H9 (cell line): ENCODE results near the gene ITPKB. TPM values are rescaled to one million over a fixed set of nuclear protein-coding genes. Genes with fewer than 3 reads are reported as not detected.

ENCODE experiments used
- DNase-seq: peaks from one replicate; pipeline ENCODE4 v3.0.0-alpha.2; 2017
- H2AFZ ChIP-seq: one replicate; pipeline ENCODE4 v1.6.1; 2013; ENCODE audit warnings: mild to moderate bottlenecking, low read length, control low read depth, moderate library complexity
- H2AK5ac ChIP-seq: 2 replicates; pipeline ENCODE4 v1.6.1; 2013; ENCODE audit warnings: low read length, control low read depth, mixed read lengths; ENCODE audit not compliant: insufficient read length
- H2BK120ac ChIP-seq: one replicate; pipeline ENCODE4 v1.6.1; 2013; ENCODE audit warnings: low read depth, mild to moderate bottlenecking, low read length, control low read depth, inconsistent platforms; ENCODE audit not compliant: poor library complexity, severe bottlenecking
- H2BK12ac ChIP-seq: 2 replicates; pipeline ENCODE4 v1.6.1; 2013; ENCODE audit warnings: low read length, control low read depth, mixed read lengths, low read depth; ENCODE audit not compliant: insufficient read length
- H2BK15ac ChIP-seq: 2 replicates; pipeline ENCODE4 v1.6.1; 2013; ENCODE audit warnings: low read depth, low read length, control low read depth
- H2BK20ac ChIP-seq: one replicate; pipeline ENCODE4 v1.6.1; 2013; ENCODE audit warnings: low read depth, mild to moderate bottlenecking, low read length, control low read depth, inconsistent platforms; ENCODE audit not compliant: poor library complexity, severe bottlenecking
- H2BK5ac ChIP-seq: 2 replicates; pipeline ENCODE4 v1.6.1; 2013; ENCODE audit warnings: low read length, control low read depth, mixed read lengths; ENCODE audit not compliant: insufficient read length
- H3K14ac ChIP-seq: 2 replicates; pipeline ENCODE4 v1.6.1; 2013; ENCODE audit warnings: low read length, control low read depth; ENCODE audit not compliant: insufficient read depth
- H3K18ac ChIP-seq: 2 replicates; pipeline ENCODE4 v1.6.1; 2013; ENCODE audit warnings: low read depth, mild to moderate bottlenecking, mixed read lengths, low read length, control low read depth; ENCODE audit not compliant: insufficient read length
- H3K23ac ChIP-seq: 2 replicates; pipeline ENCODE4 v1.6.1; 2013; ENCODE audit warnings: low read length, control low read depth, mixed read lengths, low read depth; ENCODE audit not compliant: insufficient read length
- H3K23me2 ChIP-seq: 2 replicates; pipeline ENCODE4 v1.6.1; 2013; ENCODE audit warnings: low read depth, mild to moderate bottlenecking, mixed read lengths, low read length, control low read depth; ENCODE audit not compliant: insufficient read length, poor library complexity, severe bottlenecking
- H3K27ac ChIP-seq: 2 replicates; pipeline ENCODE4 v1.5.1; 2013; ENCODE audit warnings: low read length, control low read depth, mixed read lengths, low read depth; ENCODE audit not compliant: insufficient read length
- H3K27me3 ChIP-seq: 2 replicates; pipeline ENCODE4 v1.6.1; 2013; ENCODE audit warnings: low read length, control low read depth, inconsistent platforms; ENCODE audit not compliant: insufficient read depth
- H3K4ac ChIP-seq: 2 replicates; pipeline ENCODE4 v1.6.1; 2013; ENCODE audit warnings: low read depth, mild to moderate bottlenecking, control low read depth, inconsistent platforms, low read length, moderate library complexity
- H3K4me1 ChIP-seq: 2 replicates; pipeline ENCODE4 v1.6.1; 2013; ENCODE audit warnings: low read length, control low read depth, inconsistent platforms; ENCODE audit not compliant: insufficient read depth
- H3K4me2 ChIP-seq: 2 replicates; pipeline ENCODE4 v1.6.1; 2013; ENCODE audit warnings: low read length, control low read depth, mixed read lengths; ENCODE audit not compliant: insufficient read length, insufficient read depth
- H3K56ac ChIP-seq: 2 replicates; pipeline ENCODE4 v1.6.1; 2013; ENCODE audit warnings: low read depth, mild to moderate bottlenecking, mixed read lengths, low read length, control low read depth; ENCODE audit not compliant: insufficient read length
- H3K79me1 ChIP-seq: 2 replicates; pipeline ENCODE4 v1.6.1; 2013; ENCODE audit warnings: low read depth, mild to moderate bottlenecking, moderate library complexity, low read length, control low read depth, inconsistent platforms; ENCODE audit not compliant: insufficient read depth, poor library complexity, severe bottlenecking
- H3K79me2 ChIP-seq: 2 replicates; pipeline ENCODE4 v1.6.1; 2013; ENCODE audit warnings: low read length, control low read depth, inconsistent platforms; ENCODE audit not compliant: insufficient read depth
- H3K9ac ChIP-seq: 2 replicates; pipeline ENCODE4 v1.6.1; 2013; ENCODE audit warnings: low read length, control low read depth, mixed read lengths; ENCODE audit not compliant: insufficient read length; ENCODE audit errors: extremely low read depth
- H3K9me3 ChIP-seq: one replicate; pipeline ENCODE4 v1.6.1; 2013; ENCODE audit warnings: low read depth, low read length, inconsistent platforms; ENCODE audit not compliant: control insufficient read depth
- H3T11ph ChIP-seq: one replicate; pipeline ENCODE4 v1.6.1; 2013; ENCODE audit warnings: mild to moderate bottlenecking, low read length, control low read depth, inconsistent platforms
- H4K20me1 ChIP-seq: one replicate; pipeline ENCODE4 v1.6.1; 2013; ENCODE audit not compliant: control insufficient read depth, insufficient read length, insufficient read depth
- H4K5ac ChIP-seq: 2 replicates; pipeline ENCODE4 v1.6.1; 2013; ENCODE audit warnings: low read depth, mild to moderate bottlenecking, mixed read lengths, low read length, control low read depth; ENCODE audit not compliant: insufficient read length
- H4K8ac ChIP-seq: replicated peaks from 2 replicates; pipeline ENCODE4 v1.6.1; 2013; ENCODE audit warnings: low read length, control low read depth, mixed read lengths, low read depth; ENCODE audit not compliant: insufficient read length
- H4K91ac ChIP-seq: 2 replicates; pipeline ENCODE4 v1.6.1; 2013; ENCODE audit warnings: low read depth, mild to moderate bottlenecking, moderate library complexity, mixed read lengths, low read length, control low read depth; ENCODE audit not compliant: insufficient read length
- H3K27ac Mint-ChIP-seq, 3 experiments: 2 replicates in 2 of 3; 3 replicates in 1 of 3; pipeline ENCODE4 v1.8.0; 2020 to 2021; ENCODE audit warnings: mixed read lengths in 3 of 3, mild to moderate bottlenecking in 1 of 3, moderate library complexity in 1 of 3
- H3K27me3 Mint-ChIP-seq: 2 replicates; pipeline ENCODE4 v1.8.0; 2021; ENCODE audit warnings: low read depth, mild to moderate bottlenecking, moderate library complexity, mixed read lengths
- H3K36me3 Mint-ChIP-seq, 3 experiments: 2 replicates in 2 of 3; 3 replicates in 1 of 3; pipeline ENCODE4 v1.8.0; 2020 to 2021; ENCODE audit warnings: low read depth in 3 of 3, mixed read lengths in 3 of 3; ENCODE audit not compliant: insufficient read depth in 1 of 3
- H3K4me1 Mint-ChIP-seq, 2 experiments: 2 replicates each; pipeline ENCODE4 v1.8.0; 2020; ENCODE audit warnings: mixed read lengths in 2 of 2
- H3K4me3 Mint-ChIP-seq, 2 experiments: 2 replicates in 1 of 2; 3 replicates in 1 of 2; pipeline ENCODE4 v1.8.0; 2020 to 2021; ENCODE audit warnings: mild to moderate bottlenecking in 2 of 2, mixed read lengths in 2 of 2, moderate library complexity in 1 of 2
- H3K9me3 Mint-ChIP-seq, 2 experiments: 2 replicates in 1 of 2; 3 replicates in 1 of 2; pipeline ENCODE4 v1.8.0; 2020; ENCODE audit warnings: mild to moderate bottlenecking in 2 of 2, mixed read lengths in 2 of 2, moderate library complexity in 1 of 2
- WGBS: extraction: QIAGEN DNeasy Blood & Tissue Kit; methylation state at CpG from one replicate; pipeline ENCODE4 v1.1.7; 2013; ENCODE audit warnings: missing lambda C conversion rate, low lambda C conversion rate, mixed read lengths; ENCODE audit not compliant: insufficient read length; ENCODE audit errors: extremely low coverage; 5-methylcytosine and 5-hydroxymethylcytosine counted together
- total RNA-seq: library from RNA; stranded (reverse); gene quantifications from 2 replicates; pipeline ENCODE4 v1.2.1, GENCODE V29; 2021
- TF ChIP-seq, protein P1 (sequence below): fragments of 200-600 bp; sonication (generic); conservative IDR thresholded peaks from 3 replicates; pipeline ENCODE4 v1.8.0; 2021; ENCODE audit warnings: antibody characterized with exemption, mild to moderate bottlenecking

The ITPKB gene
- total RNA-seq, 1 experiment from 2014 or later = 3.8 TPM

DNA sequence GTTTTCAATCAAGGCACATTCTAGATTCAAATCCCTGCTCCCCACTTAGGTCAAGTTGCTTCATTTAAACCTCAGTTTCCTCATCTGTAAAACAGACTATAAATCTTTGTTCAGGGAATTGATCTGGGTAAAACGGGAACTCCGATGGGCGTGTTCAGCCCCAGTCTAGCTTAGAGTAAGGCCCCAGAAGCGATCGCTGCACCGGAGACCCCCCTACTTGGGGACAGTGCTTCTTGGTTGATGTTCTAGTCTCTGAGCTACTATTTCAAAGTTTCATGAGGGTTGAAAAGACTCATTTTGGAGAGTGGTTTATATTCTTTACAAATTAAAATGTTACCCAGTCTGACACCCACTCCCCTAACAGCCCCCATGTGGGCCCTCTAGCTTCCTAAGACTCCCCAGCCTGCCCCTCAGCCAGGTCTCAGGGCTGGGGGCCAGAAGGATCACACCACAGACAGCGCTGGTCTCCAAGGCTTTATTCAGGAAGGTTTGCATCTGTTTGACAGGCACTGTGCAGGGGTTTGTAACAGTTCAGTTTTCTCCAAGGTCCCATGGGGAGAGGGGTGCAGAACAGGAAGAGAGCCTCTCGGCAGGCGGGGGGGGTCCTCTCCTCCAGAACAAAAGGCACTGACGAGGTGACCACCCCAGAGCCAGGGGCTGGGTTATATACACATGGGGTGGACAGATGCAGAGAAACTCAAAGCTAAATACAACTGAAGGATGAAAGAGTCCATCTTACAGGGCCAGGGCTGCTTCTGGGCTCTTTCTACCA lies 107.7 kb downstream of the ITPKB start:
- WGBS = no CpG with 5 or more reads among the region's 10 CpGs
- Mint-ChIP-seq H3K4me1 (peaks cover 15 to 17% of the 10 kb centered on the region in 2 experiments), H3K36me3 (peaks cover 0 to 5% (median 5%) of the 10 kb centered on the region in 3 experiments; a peak in 1 of 7 replicates), H3K4me3 (no peak overlapping the region), H3K27ac (no peak overlapping the region), H3K9me3 (peaks cover 5 to 6% of the 10 kb centered on the region in 2 experiments; a peak in 3 of 5 replicates), H3K27me3 (peaks cover 21% of the 10 kb centered on the region)
- Histone ChIP-seq H2AFZ (no peak overlapping the region), H3K79me1 (no peaks in the 10 kb centered on the region), H3K14ac (no peak overlapping the region), H3T11ph (no peak overlapping the region), H3K79me2 (no peaks in the 10 kb centered on the region), H3K23me2 (no peaks in the 10 kb centered on the region), H2BK120ac (no peak overlapping the region), H2BK20ac (no peak overlapping the region), H3K4ac (no peak overlapping the region), H2BK15ac (no peak overlapping the region), H2AK5ac (no peak overlapping the region), H2BK5ac (no peak overlapping the region), H2BK12ac (no peak overlapping the region), H3K9ac (no peak overlapping the region), H3K4me1 (no peaks in the 10 kb centered on the region), H3K23ac (no peak overlapping the region), H3K4me2 (no peak overlapping the region), H3K27ac (no peak overlapping the region), H3K27me3 (peaks cover 8% of the 10 kb centered on the region; the same call in 1 of the 2 replicates), H4K91ac (no peak overlapping the region), H4K5ac (no peak overlapping the region), H3K56ac (no peak overlapping the region), H3K18ac (no peak overlapping the region), H4K8ac (no peak overlapping the region), H4K20me1 (no peaks in the 10 kb centered on the region), H3K9me3 (no peaks in the 10 kb centered on the region)
- DNase-seq = no peak
- TF ChIP-seq, protein P1, sequence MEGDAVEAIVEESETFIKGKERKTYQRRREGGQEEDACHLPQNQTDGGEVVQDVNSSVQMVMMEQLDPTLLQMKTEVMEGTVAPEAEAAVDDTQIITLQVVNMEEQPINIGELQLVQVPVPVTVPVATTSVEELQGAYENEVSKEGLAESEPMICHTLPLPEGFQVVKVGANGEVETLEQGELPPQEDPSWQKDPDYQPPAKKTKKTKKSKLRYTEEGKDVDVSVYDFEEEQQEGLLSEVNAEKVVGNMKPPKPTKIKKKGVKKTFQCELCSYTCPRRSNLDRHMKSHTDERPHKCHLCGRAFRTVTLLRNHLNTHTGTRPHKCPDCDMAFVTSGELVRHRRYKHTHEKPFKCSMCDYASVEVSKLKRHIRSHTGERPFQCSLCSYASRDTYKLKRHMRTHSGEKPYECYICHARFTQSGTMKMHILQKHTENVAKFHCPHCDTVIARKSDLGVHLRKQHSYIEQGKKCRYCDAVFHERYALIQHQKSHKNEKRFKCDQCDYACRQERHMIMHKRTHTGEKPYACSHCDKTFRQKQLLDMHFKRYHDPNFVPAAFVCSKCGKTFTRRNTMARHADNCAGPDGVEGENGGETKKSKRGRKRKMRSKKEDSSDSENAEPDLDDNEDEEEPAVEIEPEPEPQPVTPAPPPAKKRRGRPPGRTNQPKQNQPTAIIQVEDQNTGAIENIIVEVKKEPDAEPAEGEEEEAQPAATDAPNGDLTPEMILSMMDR = no peak
